ENCODE results near the gene NDST3.

NDST3 gene

DNA sequence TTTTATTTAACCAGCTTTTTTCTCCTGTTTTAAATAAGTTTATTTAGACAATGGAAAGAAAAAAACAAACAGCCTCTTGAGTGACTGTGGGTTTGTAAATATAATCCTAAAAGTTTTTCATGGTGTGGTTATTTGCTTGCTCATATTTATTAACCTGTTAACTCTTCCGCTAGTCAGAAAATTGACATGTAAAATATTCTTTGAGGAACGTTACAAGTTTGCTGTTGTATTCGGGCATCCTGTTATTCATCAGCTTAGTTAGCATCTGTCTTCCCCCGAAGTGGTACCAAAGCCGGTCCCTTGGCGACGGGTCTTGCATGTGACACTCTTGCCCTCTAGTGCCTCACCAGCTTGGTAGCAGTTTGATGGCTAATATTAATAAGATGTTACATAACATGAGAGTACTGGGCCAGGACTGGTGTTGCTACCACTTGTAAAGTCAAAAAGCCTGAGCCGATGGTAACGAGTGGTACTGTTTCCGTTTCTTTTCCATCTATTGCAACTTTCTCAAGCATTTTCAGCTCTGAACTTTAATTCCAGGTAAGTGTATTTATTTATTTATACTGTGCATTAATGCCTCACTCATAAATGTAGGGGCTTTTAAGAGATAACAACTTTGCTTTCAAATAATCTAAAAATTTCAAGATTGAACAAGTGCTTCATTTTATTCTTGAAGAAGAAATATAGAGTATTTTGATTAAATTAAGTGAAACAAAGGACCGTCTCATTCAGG is at the start of gene NDST3:
Gene NDST3, plus strand, starts transcription at position 434 of the 733 bp plus-strand sequence. CDS start 19,425 bp downstream, outside the sequence.
- TF ChIP-seq, protein P1, sequence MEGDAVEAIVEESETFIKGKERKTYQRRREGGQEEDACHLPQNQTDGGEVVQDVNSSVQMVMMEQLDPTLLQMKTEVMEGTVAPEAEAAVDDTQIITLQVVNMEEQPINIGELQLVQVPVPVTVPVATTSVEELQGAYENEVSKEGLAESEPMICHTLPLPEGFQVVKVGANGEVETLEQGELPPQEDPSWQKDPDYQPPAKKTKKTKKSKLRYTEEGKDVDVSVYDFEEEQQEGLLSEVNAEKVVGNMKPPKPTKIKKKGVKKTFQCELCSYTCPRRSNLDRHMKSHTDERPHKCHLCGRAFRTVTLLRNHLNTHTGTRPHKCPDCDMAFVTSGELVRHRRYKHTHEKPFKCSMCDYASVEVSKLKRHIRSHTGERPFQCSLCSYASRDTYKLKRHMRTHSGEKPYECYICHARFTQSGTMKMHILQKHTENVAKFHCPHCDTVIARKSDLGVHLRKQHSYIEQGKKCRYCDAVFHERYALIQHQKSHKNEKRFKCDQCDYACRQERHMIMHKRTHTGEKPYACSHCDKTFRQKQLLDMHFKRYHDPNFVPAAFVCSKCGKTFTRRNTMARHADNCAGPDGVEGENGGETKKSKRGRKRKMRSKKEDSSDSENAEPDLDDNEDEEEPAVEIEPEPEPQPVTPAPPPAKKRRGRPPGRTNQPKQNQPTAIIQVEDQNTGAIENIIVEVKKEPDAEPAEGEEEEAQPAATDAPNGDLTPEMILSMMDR (IDR thresholded peaks at IDR 0.05; ENCODE audit: extremely low read depth, missing control alignments) = peak; percentile 8
- peak; percentile 51 for DNase-seq (ENCODE audit: low spot score)

DNA sequence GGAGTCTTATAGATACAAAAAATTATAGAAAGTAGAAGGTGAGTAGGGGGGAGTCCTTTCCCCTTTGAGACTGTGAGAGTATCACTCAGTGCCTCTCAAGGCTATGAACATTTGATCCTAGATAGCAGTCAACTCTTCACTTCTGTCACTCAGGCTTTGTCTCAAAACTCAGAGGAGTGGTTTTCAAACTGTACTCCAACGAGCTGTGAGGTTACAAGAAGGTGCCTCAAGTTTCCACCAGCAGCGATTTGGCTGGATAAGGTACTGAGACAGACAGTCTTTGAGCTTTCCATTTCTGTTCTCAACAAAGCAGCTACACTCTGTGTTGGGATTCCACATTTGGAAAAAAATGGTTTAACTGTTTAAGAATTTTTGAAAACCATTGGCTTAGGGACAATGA is 48.0 kb upstream of the NDST3 start:
- no peak for DNase-seq (ENCODE audit: low spot score)
- TF ChIP-seq, protein P1 (IDR thresholded peaks at IDR 0.05; ENCODE audit: extremely low read depth, missing control alignments) = no peak

DNA sequence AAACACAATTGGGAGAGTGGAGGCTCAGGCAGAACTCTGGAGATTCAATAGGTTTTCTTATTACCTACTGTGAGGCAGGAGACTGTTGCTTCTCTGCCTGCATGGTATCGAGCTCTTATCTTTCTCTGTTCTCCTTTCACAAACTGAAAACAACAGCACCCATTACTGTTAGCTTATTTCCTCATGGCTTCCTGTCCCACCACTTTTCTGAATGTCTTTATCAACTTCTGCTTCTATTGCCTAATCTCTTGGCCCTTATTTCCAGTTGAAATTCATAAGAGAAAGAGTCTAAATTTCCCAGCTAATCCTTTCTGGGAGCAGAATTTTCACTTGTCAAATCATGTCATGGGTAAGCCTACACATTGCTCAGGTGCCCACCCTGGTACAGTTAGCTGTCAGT is 46.8 kb upstream of the NDST3 start:
- DNase-seq (ENCODE audit: low spot score) = no peak
- TF ChIP-seq, protein P1 (IDR thresholded peaks at IDR 0.05; ENCODE audit: extremely low read depth, missing control alignments) = no peak

GRCh38 chr4:117996891-117997290 is 37.4 kb upstream of the NDST3 start:
- no peak for DNase-seq (ENCODE audit: low spot score)
- TF ChIP-seq, protein P1 (IDR thresholded peaks at IDR 0.05; ENCODE audit: extremely low read depth, missing control alignments) = no peak

DNA sequence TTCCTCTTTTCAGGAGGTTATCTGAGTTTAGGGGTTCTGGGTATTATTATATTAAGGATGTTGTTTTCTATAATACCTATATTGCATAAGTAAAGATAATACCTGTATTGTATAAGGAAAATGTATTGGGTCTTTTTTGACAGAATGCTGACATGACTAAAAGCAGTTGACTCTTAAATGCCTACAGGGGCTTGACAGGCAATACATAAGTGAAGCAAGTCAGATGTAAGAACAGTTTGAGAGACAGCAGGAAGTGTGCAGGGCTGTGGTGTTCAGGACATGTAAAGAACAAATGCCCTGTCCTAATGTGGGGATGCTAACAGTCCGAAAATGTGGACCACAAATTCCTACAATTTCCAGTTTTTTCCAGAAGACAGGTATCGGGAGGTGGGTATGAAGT is 30.2 kb upstream of the NDST3 start:
- DNase-seq (ENCODE audit: low spot score) = no peak
- TF ChIP-seq, protein P1 (IDR thresholded peaks at IDR 0.05; ENCODE audit: extremely low read depth, missing control alignments) = no peak

GRCh38 chr4:118005883-118006282 is 28.4 kb upstream of the NDST3 start:
- DNase-seq (ENCODE audit: low spot score) = no peak
- TF ChIP-seq, protein P1 (IDR thresholded peaks at IDR 0.05; ENCODE audit: extremely low read depth, missing control alignments) = no peak

- TF ChIP-seq, protein P1 (IDR thresholded peaks at IDR 0.05; ENCODE audit: extremely low read depth, missing control alignments) = no peak
- DNase-seq (ENCODE audit: low spot score) = no peak
Observed at GRCh38 chr4:118012142-118012541, 22.1 kb upstream of the NDST3 start.
